Ectodermal cell (in vitro differentiated cells): ENCODE data around the gene SUV39H1.

ENCODE experiments used
- H3K27ac ChIP-seq: 2 replicates; pipeline ENCODE4 v1.7.0; 2013; ENCODE audit warnings: mild to moderate bottlenecking, low read depth, low read length; ENCODE audit not compliant: insufficient read depth, poor library complexity, severe bottlenecking
- H3K27me3 ChIP-seq: 2 replicates; pipeline ENCODE4 v1.7.0; 2013; ENCODE audit warnings: mild to moderate bottlenecking, low read length; ENCODE audit not compliant: insufficient read depth, control insufficient read depth, poor library complexity, severe bottlenecking
- H3K36me3 ChIP-seq: one replicate; pipeline ENCODE4 v1.7.0; 2013; ENCODE audit warnings: low read length; ENCODE audit not compliant: control insufficient read depth, insufficient read depth
- H3K4me1 ChIP-seq: one replicate; pipeline ENCODE4 v1.7.0; 2013; ENCODE audit warnings: low read length; ENCODE audit not compliant: control insufficient read depth, insufficient read depth
- H3K4me3 ChIP-seq: 2 replicates; pipeline ENCODE4 v1.7.0; 2013; ENCODE audit warnings: low read depth, low read length, control low read depth; ENCODE audit not compliant: insufficient read depth
- H3K9me3 ChIP-seq: 2 replicates; pipeline ENCODE4 v1.7.0; 2013; ENCODE audit warnings: mild to moderate bottlenecking, low read length, moderate library complexity; ENCODE audit not compliant: control insufficient read depth
- WGBS, 2 experiments: methylation state at CpG; one replicate each; pipeline ENCODE4 v1.1.7; 2013; ENCODE audit warnings: missing lambda C conversion rate in 2 of 2; 5-methylcytosine and 5-hydroxymethylcytosine counted together

Gene SUV39H1

DNA sequence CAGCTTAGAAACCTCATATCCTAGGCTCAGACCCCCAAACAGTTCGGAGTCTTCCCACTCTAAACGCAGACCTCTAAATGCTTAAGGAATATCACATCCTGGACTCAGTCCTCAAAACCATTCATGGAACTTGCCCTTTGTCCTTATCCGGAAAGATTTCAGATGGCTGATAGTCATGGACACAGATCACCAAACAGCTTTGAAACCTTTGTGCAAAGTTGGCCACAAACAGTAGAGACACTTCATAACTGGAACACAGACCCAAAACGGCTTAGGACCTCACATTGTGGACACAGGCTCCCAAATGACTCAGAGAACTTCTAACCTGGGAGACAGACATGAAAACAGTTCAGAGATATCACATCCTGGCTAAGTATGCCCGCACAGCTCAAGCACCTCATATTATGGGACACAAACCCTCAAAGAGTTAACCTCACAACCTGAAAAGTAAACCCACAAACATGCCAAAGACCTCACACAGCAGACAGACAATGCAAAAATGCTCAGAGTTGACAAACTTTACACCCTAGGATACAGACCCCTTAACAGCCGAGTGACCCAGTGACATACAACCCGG lies 15.5 kb downstream of the SUV39H1 start:
- H3K27me3 ChIP-seq = no peaks in the 10 kb centered on the region
- no peaks in the 10 kb centered on the region for H3K9me3 ChIP-seq
- H3K4me3 ChIP-seq = no peak overlapping the region
- H3K36me3 ChIP-seq = no peaks in the 10 kb centered on the region
- 91% methylated on average over 7 of the region's 7 CpGs for WGBS, 2 experiments
- no peak overlapping the region for H3K27ac ChIP-seq
- no peaks in the 10 kb centered on the region for H3K4me1 ChIP-seq

DNA sequence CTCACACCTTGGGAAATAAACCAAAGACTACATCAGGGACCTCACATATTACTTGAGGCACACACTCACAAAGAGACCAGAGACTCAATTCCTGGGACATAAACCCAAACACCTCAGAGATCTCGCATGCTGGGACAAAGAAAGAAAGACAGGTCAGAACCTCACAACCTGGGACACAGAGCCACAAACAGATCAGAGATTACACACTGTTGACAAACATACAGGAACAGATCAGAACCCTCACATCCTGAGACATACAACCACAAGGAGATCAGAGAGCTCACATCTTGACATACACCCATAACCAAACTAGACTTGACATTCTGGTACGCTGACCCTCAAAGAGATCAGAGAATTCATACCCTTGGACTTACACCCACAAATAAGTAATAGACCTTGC lies 17.3 kb downstream of the SUV39H1 start:
- no peak overlapping the region for H3K4me3 ChIP-seq
- no peak overlapping the region for H3K27ac ChIP-seq
- no peaks in the 10 kb centered on the region for H3K4me1 ChIP-seq
- no peaks in the 10 kb centered on the region for H3K36me3 ChIP-seq
- WGBS, 2 experiments = 91 to 93% methylated on average over 2 of the region's 2 CpGs
- no peaks in the 10 kb centered on the region for H3K9me3 ChIP-seq
- H3K27me3 ChIP-seq = no peaks in the 10 kb centered on the region

DNA sequence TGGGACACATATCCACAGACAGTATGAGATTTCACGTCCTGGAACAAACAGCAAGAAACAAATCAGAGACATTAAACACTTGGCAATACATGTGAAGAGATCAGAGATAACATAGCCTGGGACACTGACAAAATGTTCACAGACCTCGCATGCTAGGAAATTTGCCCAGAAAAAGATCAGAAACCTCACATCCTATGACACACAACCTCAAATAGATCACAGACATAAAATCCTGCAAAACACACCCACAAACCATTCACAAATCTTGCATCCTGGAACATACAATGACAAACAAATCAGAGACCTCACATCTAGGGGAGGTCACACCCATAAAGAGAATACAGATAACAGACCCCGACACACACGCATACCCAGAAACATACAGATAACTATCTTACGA lies 18.0 kb downstream of the SUV39H1 start:
- WGBS, 2 experiments = 93% methylated on average over 5 of the region's 5 CpGs
- H3K36me3 ChIP-seq = no peaks in the 10 kb centered on the region
- no peak overlapping the region for H3K27ac ChIP-seq
- H3K4me3 ChIP-seq = no peak overlapping the region
- H3K4me1 ChIP-seq = no peaks in the 10 kb centered on the region
- no peaks in the 10 kb centered on the region for H3K9me3 ChIP-seq
- H3K27me3 ChIP-seq = no peaks in the 10 kb centered on the region

DNA sequence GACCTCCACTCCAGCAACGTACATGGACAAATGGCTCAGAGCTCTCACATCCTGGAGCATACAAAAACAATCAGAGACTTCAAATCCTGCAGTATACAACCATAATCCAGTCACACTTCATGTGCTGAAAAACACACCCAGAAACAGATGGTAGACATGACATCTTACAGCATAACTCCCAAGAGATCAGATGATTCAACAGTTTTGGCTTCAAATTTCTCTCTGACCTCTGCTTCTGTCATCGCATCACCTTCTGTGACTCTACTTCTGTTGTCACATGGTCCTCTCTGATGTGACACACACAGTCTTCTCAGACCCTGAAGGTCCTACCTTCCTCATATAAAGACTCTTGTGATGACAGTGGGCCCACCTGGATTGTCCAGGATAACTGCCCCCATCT lies 18.5 kb downstream of the SUV39H1 start:
- Histone ChIP-seq H3K4me3 (no peak overlapping the region), H3K27ac (no peak overlapping the region), H3K27me3 (no peaks in the 10 kb centered on the region), H3K36me3 (no peaks in the 10 kb centered on the region), H3K4me1 (no peaks in the 10 kb centered on the region), H3K9me3 (no peaks in the 10 kb centered on the region)
- WGBS, 2 experiments = 91 to 95% methylated on average over 2 of the region's 2 CpGs

DNA sequence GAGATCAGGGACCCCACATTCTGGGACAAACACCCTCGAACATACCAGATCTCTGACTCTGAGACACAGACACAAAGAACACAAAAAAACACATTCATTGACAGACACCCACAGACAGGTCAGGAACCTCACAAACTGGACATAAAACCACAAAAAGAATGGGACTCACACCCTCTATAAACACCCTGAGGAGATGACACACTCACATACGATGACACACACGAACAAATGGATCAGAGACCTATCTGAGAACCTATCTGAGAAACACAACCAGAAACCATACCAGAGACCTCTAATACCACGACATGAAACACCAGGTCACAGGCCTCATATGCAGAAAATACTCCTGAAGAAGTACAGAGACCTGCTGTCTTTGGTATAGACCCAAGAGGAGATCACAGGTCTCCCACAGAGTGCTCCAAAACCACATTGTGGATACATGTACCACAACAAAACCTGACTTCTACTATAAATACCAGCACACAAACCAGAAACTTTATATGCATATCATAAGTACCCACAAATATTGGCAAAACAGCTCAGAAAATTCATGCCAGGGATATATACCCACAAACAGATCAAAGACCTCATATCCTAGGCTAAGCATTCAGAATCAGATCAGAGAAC lies 19.5 kb downstream of the SUV39H1 start:
- H3K9me3 ChIP-seq = no peaks in the 10 kb centered on the region
- H3K4me3 ChIP-seq = no peak overlapping the region
- 79 to 91% methylated on average over 3 to 4 of the region's 4 CpGs for WGBS, 2 experiments
- no peaks in the 10 kb centered on the region for H3K4me1 ChIP-seq
- H3K27me3 ChIP-seq = no peaks in the 10 kb centered on the region
- no peaks in the 10 kb centered on the region for H3K36me3 ChIP-seq
- no peak overlapping the region for H3K27ac ChIP-seq

DNA sequence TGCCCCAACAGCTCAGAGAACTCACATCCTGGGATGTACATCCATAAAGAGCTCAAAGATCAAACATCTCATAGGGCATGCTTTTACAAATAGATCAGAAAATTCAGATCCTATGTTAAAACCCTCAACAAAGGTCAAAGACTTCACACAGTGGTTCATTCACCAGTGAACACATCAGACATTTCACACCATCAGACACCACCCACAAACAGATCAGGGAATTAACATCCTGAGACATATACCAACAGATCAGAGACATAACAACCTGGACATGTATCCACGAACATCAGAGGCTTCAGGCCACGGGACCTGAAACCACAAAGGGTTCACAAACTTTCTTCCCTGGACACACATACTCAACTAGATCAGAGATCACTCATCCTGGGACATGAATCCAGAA lies 23.4 kb downstream of the SUV39H1 start:
- Histone ChIP-seq H3K9me3 (no peaks in the 10 kb centered on the region), H3K36me3 (no peaks in the 10 kb centered on the region), H3K4me1 (no peaks in the 10 kb centered on the region), H3K4me3 (no peak overlapping the region), H3K27me3 (no peaks in the 10 kb centered on the region), H3K27ac (no peak overlapping the region)
- WGBS, 2 experiments = 79 to 90% methylated on average over 2 of the region's 2 CpGs

DNA sequence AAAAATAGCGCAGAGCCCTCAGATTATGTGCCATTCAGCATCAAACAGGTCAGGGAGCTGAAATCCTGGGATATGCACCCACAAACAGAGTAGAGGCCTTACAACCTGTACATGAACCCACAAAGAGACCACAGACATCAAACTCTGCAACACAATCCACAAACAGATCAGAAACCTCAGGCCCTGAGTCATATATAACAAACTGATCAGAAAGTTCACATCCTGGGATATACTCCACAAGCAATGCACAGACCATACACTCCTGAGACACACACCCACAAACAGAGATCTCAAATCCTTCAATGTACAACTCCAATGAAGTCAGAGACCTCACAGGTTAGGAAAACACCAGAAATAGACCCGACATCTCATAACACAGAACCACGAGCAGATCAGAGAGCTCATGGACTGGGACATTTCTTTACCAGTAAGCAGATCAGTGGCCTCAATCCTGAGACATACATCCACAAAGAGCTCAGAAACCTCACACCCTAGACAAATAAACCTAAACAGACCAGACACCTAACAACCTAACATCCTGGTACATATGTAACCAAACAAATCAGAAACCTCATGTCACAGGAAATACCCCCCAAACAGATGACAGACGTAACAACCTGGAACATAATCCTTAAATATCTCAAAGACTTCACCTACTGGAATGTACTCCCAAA lies 24.2 kb downstream of the SUV39H1 start:
- Histone ChIP-seq H3K9me3 (no peaks in the 10 kb centered on the region), H3K27ac (no peak overlapping the region), H3K4me3 (no peak overlapping the region), H3K27me3 (no peaks in the 10 kb centered on the region), H3K36me3 (no peaks in the 10 kb centered on the region), H3K4me1 (no peaks in the 10 kb centered on the region)
- WGBS, 2 experiments = 89 to 90% methylated on average over 4 of the region's 4 CpGs

DNA sequence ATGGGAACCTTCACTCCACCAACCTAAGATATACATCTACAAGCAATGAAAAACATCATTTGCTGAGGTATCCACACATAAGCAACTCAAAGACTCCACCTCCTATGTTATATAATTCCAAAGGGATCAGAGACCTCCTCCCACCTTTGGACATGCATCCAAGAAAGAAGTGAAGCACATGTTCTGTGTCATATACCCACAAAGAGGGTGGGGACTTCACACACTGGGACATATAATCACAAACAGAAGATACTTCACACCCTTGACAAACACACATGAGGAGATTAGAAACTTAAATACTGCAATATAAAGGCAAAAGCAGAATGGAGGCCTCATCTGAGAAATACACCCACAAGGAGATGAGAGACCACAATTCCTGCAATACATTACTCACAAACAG lies 25.4 kb downstream of the SUV39H1 start:
- Histone ChIP-seq H3K9me3 (no peaks in the 10 kb centered on the region), H3K4me3 (no peak overlapping the region), H3K4me1 (no peaks in the 10 kb centered on the region), H3K27ac (no peak overlapping the region), H3K27me3 (no peaks in the 10 kb centered on the region), H3K36me3 (no peaks in the 10 kb centered on the region)

DNA sequence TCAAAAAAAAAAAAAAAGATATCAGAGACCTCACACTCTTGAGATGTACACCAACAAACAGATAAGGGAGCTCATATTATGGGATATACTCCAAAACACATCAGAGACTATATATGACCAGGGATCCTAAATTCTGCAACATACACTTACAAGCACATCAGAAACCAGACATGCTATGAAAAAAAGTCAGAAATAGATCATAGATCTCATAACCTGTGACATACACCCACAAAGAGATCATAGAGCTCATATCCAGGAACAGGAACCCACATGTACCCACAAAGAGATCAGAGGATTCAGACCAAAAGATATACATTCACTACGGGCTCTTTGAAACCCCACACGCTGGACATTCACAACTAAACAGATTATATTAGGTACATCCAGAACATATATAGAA lies 30.1 kb downstream of the SUV39H1 start:
- no peaks in the 10 kb centered on the region for H3K9me3 ChIP-seq
- H3K27ac ChIP-seq = no peak overlapping the region
- no peaks in the 10 kb centered on the region for H3K4me1 ChIP-seq
- no peak overlapping the region for H3K4me3 ChIP-seq
- H3K27me3 ChIP-seq = no peaks in the 10 kb centered on the region
- H3K36me3 ChIP-seq = no peaks in the 10 kb centered on the region
- no CpG with 5 or more reads among the region's 2 CpGs for WGBS, 2 experiments

DNA sequence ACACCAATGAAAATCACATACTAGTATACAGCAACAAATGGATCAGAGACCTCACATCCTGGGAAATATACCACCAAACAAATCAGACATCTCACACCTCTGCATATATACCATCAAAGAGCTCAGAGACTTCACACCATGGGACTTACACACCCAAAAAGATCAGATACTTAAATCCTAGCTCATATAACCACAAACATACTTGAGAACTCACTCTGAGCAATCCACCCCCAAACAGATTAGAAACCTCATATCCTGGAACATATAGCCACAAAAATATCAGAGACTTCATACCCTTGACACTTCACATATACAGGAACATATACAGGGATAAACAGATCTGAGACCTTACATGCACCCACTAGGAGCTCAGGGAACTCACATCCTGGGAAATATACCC lies 32.1 kb downstream of the SUV39H1 start:
- H3K27me3 ChIP-seq = no peaks in the 10 kb centered on the region
- H3K36me3 ChIP-seq = no peaks in the 10 kb centered on the region
- H3K4me1 ChIP-seq = no peaks in the 10 kb centered on the region
- H3K4me3 ChIP-seq = no peak overlapping the region
- H3K27ac ChIP-seq = no peak overlapping the region
- no peaks in the 10 kb centered on the region for H3K9me3 ChIP-seq
